Activated CD4-positive, alpha-beta T cell treated with anti-CD3 and anti-CD28 coated beads for 36 hours (primary cell): ENCODE measurements around the gene TBC1D3B. TPM values are rescaled to one million over a fixed set of nuclear protein-coding genes. Genes with fewer than 3 reads are reported as not detected.
"Not testable (repeated sequence)": the region's sequence is repeated elsewhere in the genome, so short reads cannot be mapped to it uniquely, and the experiment has no call there.

Experiments used
- ATAC-seq: fragments of 200-7000 bp; cut with Tn5 transposase; one replicate; pipeline ENCODE4 v1.10.0; 2021; ENCODE audit warnings: mild to moderate bottlenecking, moderate library complexity
- CTCF ChIA-PET: fragments of 350-600 bp; sonication (Branson Sonifier 250); formaldehyde crosslinking; loops from one replicate; lab custom pipeline; 2021; ENCODE audit warnings: antibody characterized with exemption; lab: Charles Lee
- POLR2A ChIA-PET: fragments of 350-600 bp; sonication (Branson Sonifier 250); formaldehyde crosslinking; loops from one replicate; lab custom pipeline; 2021; ENCODE audit warnings: antibody characterized with exemption, inconsistent platforms; lab: Charles Lee
- DNase-seq: peaks from one replicate; pipeline ENCODE4 v3.0.0-alpha.2; 2020
- H3K27ac Mint-ChIP-seq: one replicate; pipeline ENCODE4 v1.8.0; 2021; ENCODE audit warnings: mixed read lengths
- H3K27me3 Mint-ChIP-seq: one replicate; pipeline ENCODE4 v1.8.0; 2021; ENCODE audit warnings: mixed read lengths
- H3K36me3 Mint-ChIP-seq: one replicate; pipeline ENCODE4 v1.8.0; 2021; ENCODE audit warnings: low read depth, mixed read lengths
- H3K4me1 Mint-ChIP-seq: one replicate; pipeline ENCODE4 v1.8.0; 2021; ENCODE audit warnings: mixed read lengths
- H3K4me3 Mint-ChIP-seq: one replicate; pipeline ENCODE4 v1.8.0; 2021; ENCODE audit warnings: mild to moderate bottlenecking, moderate library complexity, mixed read lengths
- H3K9me3 Mint-ChIP-seq: one replicate; pipeline ENCODE4 v1.8.0; 2021; ENCODE audit warnings: low read depth, mixed read lengths
- intact Hi-C, 2 experiments: fragments of 100-400 bp; cut with DNase I in 1 of 2; cut with micrococcal nuclease in 1 of 2; formaldehyde crosslinking; loops; one replicate each; pipeline versions ENCODE4 v1.14.2 to v1.15.1; 2022 to 2024; cut with DNase I, micrococcal nuclease
- total RNA-seq, 2 experiments: library from RNA; stranded (reverse); gene quantifications; one replicate each; pipeline ENCODE4 v1.2.3, GENCODE V29; 2021

The TBC1D3B gene
- total RNA-seq, 2 experiments from 2014 or later: 0.83 to 2.0 TPM

DNA sequence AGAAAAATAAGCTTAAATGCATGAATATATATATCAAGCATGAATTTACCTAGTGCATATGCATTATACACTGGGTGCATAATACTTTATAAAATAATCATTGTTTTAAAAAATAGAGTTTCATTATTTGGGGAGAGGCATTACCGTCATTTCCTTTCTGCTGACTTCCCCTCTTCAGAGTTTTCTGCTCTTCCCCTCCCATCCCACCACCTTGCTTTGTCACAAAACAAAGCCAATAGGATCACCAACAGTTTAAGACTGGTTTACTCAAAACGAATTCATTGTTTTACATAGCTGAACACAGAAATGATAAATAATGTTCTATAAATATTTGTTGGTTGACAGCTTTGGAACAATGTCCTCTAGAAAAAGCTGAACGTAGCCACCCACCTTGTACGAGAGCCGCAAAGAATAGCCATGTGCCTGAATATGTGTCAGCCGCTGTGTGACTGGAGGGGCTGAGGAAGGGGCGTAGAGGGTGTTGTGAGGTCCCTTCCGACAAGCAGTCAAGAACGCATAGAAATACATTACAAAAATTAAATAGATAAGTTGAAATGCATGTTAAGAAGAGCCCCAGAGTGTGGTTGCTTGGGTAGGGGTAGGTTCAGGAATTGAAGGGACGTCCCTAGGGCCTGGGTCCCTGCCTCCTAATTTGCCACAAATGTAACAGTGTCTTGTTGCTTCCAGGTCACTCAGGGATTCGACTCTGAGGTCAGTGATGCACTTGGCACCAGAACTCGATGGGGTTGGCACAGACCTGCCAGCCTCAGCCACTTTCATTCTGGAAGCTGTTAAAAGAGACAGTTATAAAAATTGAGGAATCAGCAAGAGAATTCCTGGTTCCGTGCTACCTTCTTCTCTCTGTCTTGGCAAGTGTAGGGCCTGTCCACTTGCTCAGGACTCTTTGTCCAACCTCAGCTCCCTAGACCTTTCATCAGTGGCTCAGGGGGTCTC, 10.7 kb upstream of the TBC1D3B start:
- ATAC-seq: not testable (repeated sequence)

GRCh38 chr17:36185416-36185815, 9.0 kb upstream of the TBC1D3B start:
- CTCF ChIA-PET: no interaction called here

More for the DNA sequence above, 10.7 kb upstream of the TBC1D3B start:
- POLR2A ChIA-PET, H3K36me3 Mint-ChIP-seq, DNase-seq, H3K4me3 Mint-ChIP-seq, CTCF ChIA-PET, H3K9me3 Mint-ChIP-seq, H3K27me3 Mint-ChIP-seq, intact Hi-C loops, H3K4me1 Mint-ChIP-seq, H3K27ac Mint-ChIP-seq: not testable (repeated sequence)

DNA sequence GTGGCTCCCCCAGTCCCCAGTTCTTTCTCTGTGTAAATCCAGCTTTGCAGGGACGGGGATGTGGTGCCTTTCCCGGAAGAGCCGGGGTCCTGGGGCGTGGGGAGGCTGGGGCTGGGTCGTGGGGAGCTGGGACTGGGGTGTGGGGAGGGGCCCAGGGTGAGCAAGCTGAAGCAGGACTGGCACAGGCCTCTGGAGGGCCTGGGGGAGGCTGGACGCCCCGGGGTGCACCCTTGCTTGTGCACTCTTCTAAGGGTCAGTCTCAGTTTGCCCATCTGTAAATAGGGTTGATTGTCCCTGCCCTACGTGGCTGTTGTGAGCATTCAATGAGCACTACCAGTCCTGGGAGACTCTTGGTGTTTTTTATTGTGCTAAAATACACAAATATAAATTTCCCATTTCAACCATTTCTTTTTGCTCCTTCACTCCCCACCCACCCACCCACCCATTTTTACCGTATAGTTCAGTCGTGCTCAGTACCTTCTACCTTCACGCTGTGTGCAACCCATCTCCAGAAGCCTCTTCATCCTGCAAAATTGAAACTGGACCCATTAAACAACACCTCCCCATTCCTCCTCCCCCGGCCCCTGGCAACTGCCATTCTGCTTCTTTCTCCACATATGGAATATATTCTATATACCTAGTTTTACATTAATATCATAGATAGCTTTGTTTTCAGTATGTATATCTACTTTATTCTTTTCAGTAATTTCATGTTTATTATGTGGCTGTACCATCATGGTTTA, 7.8 kb upstream of the TBC1D3B start:
- Mint-ChIP-seq H3K4me3 (no peak overlapping the region), H3K27ac (no peak overlapping the region), H3K36me3 (no peaks in the 10 kb centered on the region), H3K9me3 (no peaks in the 10 kb centered on the region), H3K4me1 (peaks cover 4% of the 10 kb centered on the region), H3K27me3 (peaks cover 13% of the 10 kb centered on the region)
- ATAC-seq (no peak), DNase-seq (no peak)
- CTCF ChIA-PET: no interaction called here
- intact Hi-C loops: no loop called here
- POLR2A ChIA-PET: no interaction called here

More at GRCh38 chr17:36185416-36185815, 9.0 kb upstream of the TBC1D3B start:
- no peak for ATAC-seq
- POLR2A ChIA-PET: no interaction called here
- H3K4me1 Mint-ChIP-seq: peaks cover 4% of the 10 kb centered on the region
- no peak overlapping the region for H3K27ac Mint-ChIP-seq
- no peak overlapping the region for H3K4me3 Mint-ChIP-seq
- peaks cover 13% of the 10 kb centered on the region for H3K27me3 Mint-ChIP-seq
- intact Hi-C loops: no loop called here
- DNase-seq: no peak
- no peaks in the 10 kb centered on the region for H3K36me3 Mint-ChIP-seq
- no peaks in the 10 kb centered on the region for H3K9me3 Mint-ChIP-seq

- CTCF ChIA-PET: no interaction called here
- POLR2A ChIA-PET: no interaction called here
- intact Hi-C loops: no loop called here
Measured at GRCh38 chr17:36183001-36183971, 6.8 kb upstream of the TBC1D3B start.

GRCh38 chr17:36182176-36183000, 6.0 kb upstream of the TBC1D3B start:
- H3K4me1 Mint-ChIP-seq: no peaks in the 10 kb centered on the region
- H3K36me3 Mint-ChIP-seq: no peaks in the 10 kb centered on the region
- ChIA-PET POLR2A (no interaction called here), CTCF (no interaction called here)
- H3K27me3 Mint-ChIP-seq: peaks cover 11% of the 10 kb centered on the region
- no peak overlapping the region for H3K27ac Mint-ChIP-seq
- ATAC-seq (no peak), DNase-seq (no peak)
- intact Hi-C loops: no loop called here
- no peaks in the 10 kb centered on the region for H3K9me3 Mint-ChIP-seq
- H3K4me3 Mint-ChIP-seq: no peak overlapping the region

More at GRCh38 chr17:36183001-36183971, 6.8 kb upstream of the TBC1D3B start:
- Mint-ChIP-seq H3K9me3 (no peaks in the 10 kb centered on the region), H3K4me3 (no peak overlapping the region), H3K36me3 (no peaks in the 10 kb centered on the region), H3K27me3 (peaks cover 13% of the 10 kb centered on the region), H3K27ac (no peak overlapping the region), H3K4me1 (no peaks in the 10 kb centered on the region)
- no peak for ATAC-seq
- no peak for DNase-seq

GRCh38 chr17:36181446-36182175, 5.2 kb upstream of the TBC1D3B start:
- CTCF ChIA-PET, H3K36me3 Mint-ChIP-seq, DNase-seq, POLR2A ChIA-PET, H3K4me3 Mint-ChIP-seq, ATAC-seq, H3K27ac Mint-ChIP-seq, intact Hi-C loops, H3K9me3 Mint-ChIP-seq, H3K4me1 Mint-ChIP-seq: not testable (repeated sequence)
- H3K27me3 Mint-ChIP-seq: peaks cover 11% of the 10 kb centered on the region

DNA sequence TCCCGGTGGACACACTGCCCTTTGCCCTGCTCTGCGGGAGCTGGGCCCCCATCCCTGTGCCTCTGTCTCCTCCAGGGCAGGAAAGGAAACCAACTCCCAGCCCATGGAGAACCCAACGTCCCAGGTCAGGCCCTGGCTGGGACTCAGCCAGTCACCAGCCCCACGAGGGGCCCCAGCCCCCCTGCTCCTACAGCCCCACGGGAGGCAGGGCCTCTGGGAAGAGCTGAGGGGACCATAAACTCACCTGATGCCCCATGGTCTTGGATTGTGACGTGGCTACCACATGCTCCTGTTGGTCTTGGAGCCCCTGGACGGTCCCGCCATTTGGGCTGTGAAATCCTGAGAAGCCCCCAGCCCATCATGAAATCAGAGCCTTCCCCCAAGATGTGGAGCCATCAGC, 7.6 kb downstream of the TBC1D3B start:
- ATAC-seq, POLR2A ChIA-PET, H3K27ac Mint-ChIP-seq, CTCF ChIA-PET, intact Hi-C loops, H3K4me3 Mint-ChIP-seq, H3K4me1 Mint-ChIP-seq, H3K27me3 Mint-ChIP-seq, DNase-seq, H3K9me3 Mint-ChIP-seq, H3K36me3 Mint-ChIP-seq: not testable (repeated sequence)

DNA sequence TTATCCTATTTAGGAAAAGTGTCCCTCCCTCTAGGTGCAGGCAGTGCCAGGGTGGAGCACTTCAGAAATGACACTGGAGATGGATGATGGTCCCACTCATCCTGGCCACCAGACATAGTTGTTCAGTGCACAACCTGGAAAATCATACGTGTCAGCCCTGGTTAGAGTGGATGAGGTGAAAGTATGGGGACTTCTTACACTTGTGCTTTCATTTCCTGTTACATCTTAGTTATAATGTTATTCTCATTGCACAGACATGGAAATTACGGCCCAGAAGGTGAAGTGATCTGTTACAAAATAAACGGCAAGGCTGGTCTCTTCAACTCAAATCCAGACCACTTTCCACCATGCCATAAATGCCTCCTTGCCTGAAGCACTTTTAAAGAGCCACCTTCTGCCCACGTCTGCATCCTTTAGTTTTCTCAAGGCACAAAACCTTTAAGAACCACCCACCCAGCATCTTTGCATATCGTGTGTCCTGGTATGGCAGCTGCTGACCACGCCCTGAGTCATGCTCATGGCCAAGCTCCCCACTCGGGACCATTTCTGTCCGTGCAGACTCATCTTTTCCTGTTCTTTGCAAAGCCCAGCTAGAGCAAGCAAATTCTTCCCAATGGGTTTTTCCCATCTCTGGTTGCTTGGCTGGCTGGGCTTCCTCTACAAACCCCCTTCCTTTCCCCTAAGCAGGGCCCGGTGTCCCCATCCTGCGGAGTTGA, 22.4 kb downstream of the TBC1D3B start:
- peaks cover 17% of the 10 kb centered on the region for H3K27me3 Mint-ChIP-seq
- POLR2A ChIA-PET: no interaction called here
- H3K4me1 Mint-ChIP-seq: no peaks in the 10 kb centered on the region
- H3K9me3 Mint-ChIP-seq: no peaks in the 10 kb centered on the region
- H3K4me3 Mint-ChIP-seq: no peak overlapping the region
- H3K27ac Mint-ChIP-seq: no peak overlapping the region
- intact Hi-C loops: no loop called here
- peak; percentile 26 for ATAC-seq
- no peaks in the 10 kb centered on the region for H3K36me3 Mint-ChIP-seq
- CTCF ChIA-PET: no interaction called here
- peak; percentile 13 for DNase-seq

DNA sequence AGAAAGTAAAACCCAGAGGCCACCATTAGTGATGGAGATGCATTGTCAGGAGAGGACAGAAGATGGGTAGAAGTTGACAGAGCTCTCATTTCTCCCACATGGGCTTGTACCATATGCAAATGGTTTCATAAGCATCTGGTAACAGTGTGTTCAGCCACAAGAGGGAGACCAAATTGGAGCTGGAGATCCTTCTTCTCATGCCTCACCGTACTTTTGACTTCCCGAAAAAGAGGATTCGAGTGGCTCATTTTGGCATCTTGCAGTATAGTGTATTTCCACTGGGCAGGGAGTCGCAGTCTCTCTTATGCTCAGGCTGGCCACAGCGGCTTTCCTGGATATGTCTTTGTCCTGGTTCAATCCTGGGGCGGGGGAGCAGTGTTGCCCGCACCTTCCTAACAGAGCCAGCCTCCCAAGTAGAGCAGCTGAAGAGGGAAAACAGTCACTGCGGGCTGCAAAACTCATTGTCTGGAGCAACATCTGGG, 23.8 kb downstream of the TBC1D3B start:
- no peak overlapping the region for H3K27ac Mint-ChIP-seq
- no peaks in the 10 kb centered on the region for H3K36me3 Mint-ChIP-seq
- ATAC-seq: no peak
- peaks cover 20% of the 10 kb centered on the region for H3K27me3 Mint-ChIP-seq
- POLR2A ChIA-PET: no interaction called here
- no peaks in the 10 kb centered on the region for H3K9me3 Mint-ChIP-seq
- intact Hi-C loops: no loop called here
- CTCF ChIA-PET: interaction anchor here (8.8 kb wide), 1 partner anchor 181 kb away, joined by 173 read pairs; no protein-coding TSS in a partner anchor
- H3K4me1 Mint-ChIP-seq: peaks cover 3% of the 10 kb centered on the region
- DNase-seq: no peak
- H3K4me3 Mint-ChIP-seq: no peak overlapping the region
